C4-2B (cell line): ENCODE results near the gene SH3BP1.

Experiments
- H3K27ac ChIP-seq: fragments of 450-650 bp; 2 replicates; pipeline ENCODE4 v1.5.1; 2017
- ZFX ChIP-seq: fragments of 450-650 bp; IDR thresholded peaks from 2 replicates; pipeline ENCODE4 v1.6.1; 2017
- TF ChIP-seq, protein P1 (sequence below): fragments of 450-650 bp; conservative IDR thresholded peaks from 2 replicates; pipeline ENCODE4 v1.5.1; 2017; ENCODE audit warnings: mild to moderate bottlenecking

Gene SH3BP1

DNA sequence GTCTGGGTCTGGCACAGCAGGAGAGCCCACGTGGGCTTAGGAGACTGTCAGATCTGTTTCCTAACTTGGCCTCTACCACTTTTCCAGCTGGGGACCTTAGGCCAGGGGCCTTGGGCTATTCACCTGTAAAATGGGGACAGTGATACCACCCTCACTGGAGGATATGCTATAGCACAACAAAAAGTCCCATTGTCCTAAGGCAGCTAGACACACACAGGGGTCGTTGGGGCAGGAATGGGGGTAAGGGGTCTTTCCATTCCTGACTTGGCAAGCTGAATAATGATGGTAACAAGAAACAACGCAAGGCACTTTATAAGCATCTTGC lies 2.6 kb upstream of the SH3BP1 start:
- no peak overlapping the region for H3K27ac ChIP-seq
- TF ChIP-seq, protein P1, sequence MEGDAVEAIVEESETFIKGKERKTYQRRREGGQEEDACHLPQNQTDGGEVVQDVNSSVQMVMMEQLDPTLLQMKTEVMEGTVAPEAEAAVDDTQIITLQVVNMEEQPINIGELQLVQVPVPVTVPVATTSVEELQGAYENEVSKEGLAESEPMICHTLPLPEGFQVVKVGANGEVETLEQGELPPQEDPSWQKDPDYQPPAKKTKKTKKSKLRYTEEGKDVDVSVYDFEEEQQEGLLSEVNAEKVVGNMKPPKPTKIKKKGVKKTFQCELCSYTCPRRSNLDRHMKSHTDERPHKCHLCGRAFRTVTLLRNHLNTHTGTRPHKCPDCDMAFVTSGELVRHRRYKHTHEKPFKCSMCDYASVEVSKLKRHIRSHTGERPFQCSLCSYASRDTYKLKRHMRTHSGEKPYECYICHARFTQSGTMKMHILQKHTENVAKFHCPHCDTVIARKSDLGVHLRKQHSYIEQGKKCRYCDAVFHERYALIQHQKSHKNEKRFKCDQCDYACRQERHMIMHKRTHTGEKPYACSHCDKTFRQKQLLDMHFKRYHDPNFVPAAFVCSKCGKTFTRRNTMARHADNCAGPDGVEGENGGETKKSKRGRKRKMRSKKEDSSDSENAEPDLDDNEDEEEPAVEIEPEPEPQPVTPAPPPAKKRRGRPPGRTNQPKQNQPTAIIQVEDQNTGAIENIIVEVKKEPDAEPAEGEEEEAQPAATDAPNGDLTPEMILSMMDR: no peak
- no peak for TF ChIP-seq ZFX

GRCh38 chr22:37638391-37639069 lies 939 bp upstream of the SH3BP1 start:
- TF ChIP-seq ZFX: no peak
- TF ChIP-seq, protein P1: no peak
- H3K27ac ChIP-seq: peak overlapping the region; percentile 61

- peak overlapping the region; percentile 61 for H3K27ac ChIP-seq
- TF ChIP-seq, protein P1: no peak
- no peak for TF ChIP-seq ZFX
Observed at GRCh38 chr22:37639771-37640590, 512 bp downstream of the SH3BP1 start.

GRCh38 chr22:37640591-37641560 lies 1.4 kb downstream of the SH3BP1 start:
- H3K27ac ChIP-seq: peak overlapping the region; percentile 61
- TF ChIP-seq ZFX: no peak
- TF ChIP-seq, protein P1: no peak

DNA sequence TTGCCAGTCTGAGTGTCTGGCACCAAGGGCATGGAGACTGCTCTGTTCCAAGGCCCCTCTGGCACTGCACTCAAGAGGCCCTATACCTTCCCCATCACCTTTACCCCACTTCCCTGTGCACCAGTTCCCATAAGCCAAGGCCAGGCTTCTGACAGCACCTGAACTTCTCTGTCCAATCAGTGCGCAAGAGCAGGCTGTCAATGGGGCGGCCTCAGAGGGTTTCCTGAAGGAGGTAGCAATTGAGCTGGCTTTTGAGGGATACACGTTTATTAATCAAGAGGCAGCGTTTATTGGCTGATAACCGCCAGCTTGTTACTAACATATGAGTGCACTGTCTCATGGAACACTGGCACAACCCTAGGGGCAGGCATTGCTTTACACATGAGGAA lies 2.1 kb downstream of the SH3BP1 start:
- TF ChIP-seq, protein P1: no peak
- no peak for TF ChIP-seq ZFX
- H3K27ac ChIP-seq: no peak overlapping the region

- no peak overlapping the region for H3K27ac ChIP-seq
- no peak for TF ChIP-seq ZFX
- TF ChIP-seq, protein P1: peak; percentile 96
Observed at GRCh38 chr22:37643225-37643847, 3.9 kb downstream of the SH3BP1 start.
